ENCODE data around the gene IGFBP2. TPM values are rescaled to one million over a fixed set of nuclear protein-coding genes. Genes with fewer than 3 reads are reported as not detected.

IGFBP2 gene
- total RNA-seq, 4 donors from 2014 or later = 10.5 to 155 (median 101) TPM

- DNase-seq = no peak
- 78% methylated on average over 20 of the region's 20 CpGs; no CpG with 5 or more reads in 1 of the 2 donors for WGBS, 2 donors (ENCODE audit: low coverage in 1 of 2)
- no peak for TF ChIP-seq EP300 (IDR thresholded peaks at IDR 0.05; ENCODE audit: low read depth)
- no peak for TF ChIP-seq CTCF (IDR thresholded peaks at IDR 0.05)
- no peak for TF ChIP-seq POLR2AphosphoS5 (IDR thresholded peaks at IDR 0.05)
- no peak for TF ChIP-seq POLR2A (IDR thresholded peaks at IDR 0.05)
- Histone ChIP-seq H3K27me3 (no peaks in the 10 kb centered on the region), H3K9me3 (no peaks in the 10 kb centered on the region), H3K27ac (no peak overlapping the region), H3K4me3 (no peak overlapping the region), H3K36me3 (no peaks in the 10 kb centered on the region), H3K4me1 (peaks cover 8 to 16% (median 12%) of the 10 kb centered on the region in 4 donors)
- intact Hi-C loops (cut with DNase I; ENCODE audit: low total_unique reads) (no loop called here), in situ Hi-C loops (cut with MboI; ENCODE audit: low pct_ligation_motif_present in 1 of 4, low pct_unique_long_range_greater_than_20kb in 1 of 4, low sequenced_read_pairs in 3 of 4) (loop anchor here in 1 of 4 donors (25.0 kb wide), 1 partner anchor 625 kb away; no protein-coding TSS in a partner anchor)
These were observed 28.6 kb downstream of the IGFBP2 start for GRCh38 chr2:216661639-216662375.

- WGBS, 2 donors (ENCODE audit: low coverage in 1 of 2) = 86 to 100% methylated on average over 1 of the region's 1 CpG
- TF ChIP-seq POLR2A (IDR thresholded peaks at IDR 0.05) = no peak
- no peak for TF ChIP-seq POLR2AphosphoS5 (IDR thresholded peaks at IDR 0.05)
- TF ChIP-seq CTCF (IDR thresholded peaks at IDR 0.05) = no peak
- no peak for TF ChIP-seq EP300 (IDR thresholded peaks at IDR 0.05; ENCODE audit: low read depth)
- no peak for DNase-seq
- Histone ChIP-seq H3K9me3 (no peaks in the 10 kb centered on the region), H3K27me3 (no peaks in the 10 kb centered on the region), H3K4me3 (no peak overlapping the region), H3K36me3 (no peaks in the 10 kb centered on the region), H3K27ac (no peak overlapping the region), H3K4me1 (peaks cover 8 to 16% (median 12%) of the 10 kb centered on the region in 4 donors)
- intact Hi-C loops (cut with DNase I; ENCODE audit: low total_unique reads) = no loop called here
- in situ Hi-C loops (cut with MboI; ENCODE audit: low pct_ligation_motif_present in 1 of 4, low pct_unique_long_range_greater_than_20kb in 1 of 4, low sequenced_read_pairs in 3 of 4) = loop anchor here in 1 of 4 donors (25.0 kb wide), 1 partner anchor 626 kb away; no protein-coding TSS in a partner anchor
These were observed 29.9 kb downstream of the IGFBP2 start for GRCh38 chr2:216663106-216663505.

- in situ Hi-C loops (cut with MboI; ENCODE audit: low pct_ligation_motif_present in 1 of 4, low pct_unique_long_range_greater_than_20kb in 1 of 4, low sequenced_read_pairs in 3 of 4) (loop anchor here in 1 of 4 donors (25.0 kb wide), 1 partner anchor 627 kb away; no protein-coding TSS in a partner anchor), intact Hi-C loops (cut with DNase I; ENCODE audit: low total_unique reads) (no loop called here)
- H3K36me3 ChIP-seq = no peaks in the 10 kb centered on the region
- H3K27me3 ChIP-seq = no peaks in the 10 kb centered on the region
- no peak overlapping the region for H3K4me3 ChIP-seq
- no peaks in the 10 kb centered on the region for H3K9me3 ChIP-seq
- 93% methylated on average over 18 of the region's 18 CpGs; no CpG with 5 or more reads in 1 of the 2 donors for WGBS, 2 donors (ENCODE audit: low coverage in 1 of 2)
- no peak for TF ChIP-seq EP300 (IDR thresholded peaks at IDR 0.05; ENCODE audit: low read depth)
- peaks cover 8 to 16% (median 12%) of the 10 kb centered on the region in 4 donors for H3K4me1 ChIP-seq
- DNase-seq = no peak
- H3K27ac ChIP-seq = no peak overlapping the region
These were observed 30.6 kb downstream of the IGFBP2 start for GRCh38 chr2:216663846-216664245.

GRCh38 chr2:216664593-216665034 is 31.4 kb downstream of the IGFBP2 start:
- 66% methylated on average over 5 of the region's 6 CpGs; no CpG with 5 or more reads in 1 of the 2 donors for WGBS, 2 donors (ENCODE audit: low coverage in 1 of 2)
- Histone ChIP-seq H3K4me1 (peaks cover 8 to 16% (median 12%) of the 10 kb centered on the region in 4 donors), H3K4me3 (no peak overlapping the region), H3K27ac (no peak overlapping the region), H3K27me3 (no peaks in the 10 kb centered on the region), H3K36me3 (no peaks in the 10 kb centered on the region), H3K9me3 (no peaks in the 10 kb centered on the region)
- TF ChIP-seq POLR2AphosphoS5 (IDR thresholded peaks at IDR 0.05) (no peak), EP300 (IDR thresholded peaks at IDR 0.05; ENCODE audit: low read depth) (no peak), POLR2A (IDR thresholded peaks at IDR 0.05) (no peak), CTCF (IDR thresholded peaks at IDR 0.05) (no peak)
- in situ Hi-C loops (cut with MboI; ENCODE audit: low pct_ligation_motif_present in 1 of 4, low pct_unique_long_range_greater_than_20kb in 1 of 4, low sequenced_read_pairs in 3 of 4) (loop anchor here (5.0 to 25.0 kb wide), 2 partner anchors 147 to 627 kb away; no protein-coding TSS in a partner anchor), intact Hi-C loops (cut with DNase I; ENCODE audit: low total_unique reads) (no loop called here)
- DNase-seq = no peak
